H7 (cell line): ENCODE results near the gene TNC. TPM values are rescaled to one million over a fixed set of nuclear protein-coding genes. Genes with fewer than 3 reads are reported as not detected.

Experiments used
- DNase-seq: peaks from one replicate; pipeline ENCODE4 v3.0.0; 2012
- H3K27me3 ChIP-seq: 2 replicates; pipeline ENCODE4 v1.6.0; 2011; ENCODE audit warnings: mild to moderate bottlenecking, low read length; ENCODE audit not compliant: control insufficient read depth, insufficient read depth
- H3K36me3 ChIP-seq: replicated peaks from 2 replicates; pipeline ENCODE4 v1.5.1; 2011; ENCODE audit warnings: low read length; ENCODE audit not compliant: control insufficient read depth, insufficient read depth
- H3K4me3 ChIP-seq: 2 replicates; pipeline ENCODE4 v1.5.1; 2011; ENCODE audit warnings: low read depth, mild to moderate bottlenecking, control low read depth, low read length, moderate library complexity; ENCODE audit not compliant: insufficient read depth
- total RNA-seq: library from RNA; depleted of rRNA; stranded (reverse); fragments of >200 nt; shearing (Covaris generic); gene quantifications from 2 replicates; pipeline ENCODE4 v1.2.3, GENCODE V29; 2014

The TNC gene
- total RNA-seq, 1 experiment from 2014 or later, result 81.9 TPM

- DNase-seq, result no peak
- no peak overlapping the region for H3K4me3 ChIP-seq
- H3K36me3 ChIP-seq, result no peaks in the 10 kb centered on the region
- no peaks in the 10 kb centered on the region for H3K27me3 ChIP-seq
Observed at GRCh38 chr9:115035841-115036612, 81.9 kb downstream of the TNC start.

GRCh38 chr9:115034801-115035200, 83.2 kb downstream of the TNC start:
- no peak for DNase-seq
- no peaks in the 10 kb centered on the region for H3K36me3 ChIP-seq
- H3K4me3 ChIP-seq, result no peak overlapping the region
- H3K27me3 ChIP-seq, result no peaks in the 10 kb centered on the region

DNA sequence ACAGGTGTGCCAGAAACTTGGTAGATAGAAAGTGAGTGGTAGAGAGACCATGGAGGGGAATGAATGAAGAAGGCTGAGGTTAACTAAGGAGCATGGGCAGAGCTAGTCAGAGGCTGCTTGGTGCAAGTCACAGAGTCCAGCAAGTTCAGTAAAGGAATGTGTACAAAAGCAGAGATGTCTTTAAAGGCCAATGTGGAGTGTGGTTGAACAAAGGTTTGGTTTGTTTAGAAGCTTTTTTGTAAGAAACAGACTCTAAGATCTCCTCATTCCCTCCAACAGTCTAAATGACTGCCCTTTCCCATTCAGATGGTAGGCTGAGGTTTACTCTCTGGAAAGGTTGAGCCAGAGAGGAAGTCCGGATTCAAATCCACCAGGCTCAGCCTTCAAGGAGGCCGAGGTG, 84.2 kb downstream of the TNC start:
- DNase-seq, result no peak
- Histone ChIP-seq H3K36me3 (no peaks in the 10 kb centered on the region), H3K27me3 (no peaks in the 10 kb centered on the region), H3K4me3 (no peak overlapping the region)

GRCh38 chr9:115032296-115032695, 85.7 kb downstream of the TNC start:
- no peak overlapping the region for H3K4me3 ChIP-seq
- DNase-seq, result no peak
- H3K27me3 ChIP-seq, result no peaks in the 10 kb centered on the region
- no peaks in the 10 kb centered on the region for H3K36me3 ChIP-seq

DNA sequence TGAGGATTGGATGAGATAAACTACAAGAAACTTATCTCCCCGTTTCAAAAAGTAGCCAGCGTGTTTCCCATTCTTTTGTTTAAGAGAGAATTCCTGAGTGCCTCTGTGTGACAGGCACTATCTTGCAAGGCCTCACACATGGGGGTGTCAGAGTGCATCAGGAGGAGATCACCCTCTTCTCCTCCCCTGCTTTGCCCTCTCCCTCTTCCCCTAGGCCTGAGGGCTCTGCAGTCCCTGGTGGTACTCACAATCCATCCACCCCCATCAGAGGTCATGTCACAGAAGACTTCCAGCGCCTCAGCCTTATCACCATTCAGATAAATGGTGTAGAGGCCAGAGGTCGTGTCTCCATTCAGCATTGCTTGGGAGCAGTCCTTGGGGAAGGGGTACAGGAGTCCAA, 88.0 kb downstream of the TNC start:
- Histone ChIP-seq H3K27me3 (no peaks in the 10 kb centered on the region), H3K36me3 (no peaks in the 10 kb centered on the region), H3K4me3 (no peak overlapping the region)
- no peak for DNase-seq

GRCh38 chr9:115025721-115026120, 92.2 kb downstream of the TNC start:
- Histone ChIP-seq H3K4me3 (no peak overlapping the region), H3K36me3 (no peaks in the 10 kb centered on the region), H3K27me3 (no peaks in the 10 kb centered on the region)
- DNase-seq, result no peak

GRCh38 chr9:115024925-115025535, 92.9 kb downstream of the TNC start:
- Histone ChIP-seq H3K27me3 (no peaks in the 10 kb centered on the region), H3K36me3 (no peaks in the 10 kb centered on the region), H3K4me3 (no peak overlapping the region)
- DNase-seq, result no peak

GRCh38 chr9:115022760-115023434, 95.1 kb downstream of the TNC start:
- DNase-seq, result no peak
- Histone ChIP-seq H3K36me3 (no peaks in the 10 kb centered on the region), H3K27me3 (no peaks in the 10 kb centered on the region), H3K4me3 (no peak overlapping the region)

DNA sequence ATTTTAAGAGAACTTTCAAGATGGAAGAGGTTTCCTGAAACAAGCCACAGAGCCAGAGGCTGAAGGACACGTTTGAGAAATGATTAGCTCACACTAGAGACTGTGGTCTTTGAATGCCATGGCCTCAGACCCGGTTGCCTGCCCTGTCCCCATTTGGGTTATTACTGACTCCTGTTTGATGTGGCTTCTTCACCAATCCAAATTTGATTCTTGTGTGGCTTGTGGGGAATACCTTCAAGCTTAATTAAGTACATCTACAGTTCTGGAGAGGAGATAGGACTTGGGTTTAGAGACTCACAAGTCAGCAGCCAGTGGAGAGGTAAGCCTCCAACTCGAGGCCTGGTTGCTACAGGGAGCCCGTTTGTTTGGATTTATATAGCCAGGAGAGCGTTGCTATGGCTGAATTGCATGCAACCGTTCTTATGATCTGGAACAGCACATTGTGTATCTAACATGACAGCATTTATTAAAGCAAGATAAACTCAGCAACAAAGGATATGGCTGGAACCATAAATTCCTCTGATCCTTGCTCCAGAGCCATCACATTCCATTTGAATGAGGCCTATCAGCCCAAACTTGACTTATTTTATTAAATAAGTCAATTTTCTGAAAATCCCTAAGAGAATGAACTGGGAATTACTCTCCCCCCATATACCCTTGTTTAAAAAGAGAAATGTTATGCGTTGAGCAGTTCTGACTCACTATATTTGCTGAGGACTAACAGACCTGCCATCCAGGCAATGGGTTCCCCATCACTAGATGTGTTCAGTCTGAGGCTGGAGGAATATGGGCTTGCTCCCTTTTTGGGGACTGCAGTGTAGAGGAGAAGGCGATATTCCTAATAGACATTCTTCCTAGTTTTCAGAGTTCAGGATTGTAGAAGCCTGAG, 99.2 kb downstream of the TNC start:
- Histone ChIP-seq H3K27me3 (no peaks in the 10 kb centered on the region; the same call in 1 of the 2 replicates), H3K4me3 (no peak overlapping the region), H3K36me3 (no peaks in the 10 kb centered on the region)
- no peak for DNase-seq

DNA sequence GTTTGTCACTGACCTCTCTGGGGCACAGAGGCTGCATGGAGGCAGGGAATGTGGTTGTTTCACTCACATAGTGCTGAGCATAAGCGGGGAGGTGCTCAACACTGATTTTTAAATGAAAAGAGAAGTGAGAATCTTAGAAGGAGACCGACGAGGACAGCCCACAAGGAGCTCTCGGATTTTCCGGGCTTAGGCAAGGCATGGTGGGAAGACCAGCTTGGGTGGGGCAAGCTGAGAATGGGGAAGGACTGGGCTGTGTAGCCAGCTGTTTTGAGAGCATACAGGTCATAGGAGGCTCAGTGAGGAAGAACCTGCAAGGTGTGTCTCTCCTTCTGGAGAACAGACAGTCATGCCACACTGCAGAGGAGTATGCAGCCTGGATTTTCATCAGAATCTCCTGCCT, 101.6 kb downstream of the TNC start:
- Histone ChIP-seq H3K36me3 (no peaks in the 10 kb centered on the region), H3K27me3 (no peaks in the 10 kb centered on the region; the same call in 1 of the 2 replicates), H3K4me3 (no peak overlapping the region)
- no peak for DNase-seq

DNA sequence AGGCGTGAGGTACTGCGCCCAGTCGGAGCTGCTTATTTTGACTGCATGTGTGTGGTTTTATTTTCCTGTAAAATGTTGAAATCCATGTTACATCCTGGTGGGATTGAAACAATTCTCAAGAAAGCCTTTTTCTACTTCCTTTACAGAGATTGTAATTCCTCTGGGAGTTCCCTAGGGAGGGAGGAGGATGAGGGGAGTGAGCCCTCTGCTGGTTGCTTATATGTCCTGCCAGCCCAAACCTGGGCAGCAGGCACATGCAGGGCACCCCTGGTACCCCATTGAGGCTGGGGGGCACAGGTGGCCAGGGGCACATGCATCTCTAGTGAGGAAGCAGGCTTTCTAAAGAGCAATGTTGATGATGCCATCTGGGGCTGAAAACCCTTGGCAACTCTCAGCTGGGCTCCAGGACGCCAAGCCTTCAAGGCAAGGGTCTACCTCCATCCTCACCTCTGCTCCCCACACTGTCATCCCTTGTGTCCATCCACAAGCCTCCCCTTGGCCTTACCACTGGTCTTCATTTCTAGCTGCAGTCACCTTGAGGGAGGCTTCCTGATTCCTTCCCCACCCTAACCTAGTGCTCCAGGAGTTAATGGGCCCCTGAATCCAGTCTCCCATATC, 102.8 kb downstream of the TNC start:
- Histone ChIP-seq H3K4me3 (no peak overlapping the region), H3K27me3 (no peaks in the 10 kb centered on the region; the same call in 1 of the 2 replicates), H3K36me3 (no peaks in the 10 kb centered on the region)
- DNase-seq, result peak; percentile 61

DNA sequence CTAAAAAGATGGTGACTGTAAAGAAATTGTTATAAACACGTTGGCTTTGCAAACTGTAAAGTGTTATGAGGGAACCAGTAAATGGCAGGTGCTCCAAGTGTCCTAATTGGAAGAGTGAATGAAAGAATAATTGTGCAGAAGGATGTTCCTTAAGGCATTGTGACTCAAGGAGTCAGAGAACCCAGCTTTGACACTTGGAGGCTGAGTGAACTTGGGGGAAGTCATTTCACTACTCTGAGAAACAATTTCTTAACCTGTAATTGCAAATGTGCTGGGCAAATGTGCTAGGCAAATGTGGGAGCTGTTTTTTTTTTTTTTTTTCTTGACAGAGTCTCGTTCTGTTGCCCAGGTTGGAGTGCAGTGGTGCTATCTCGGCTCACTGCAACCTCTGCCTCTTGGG, 103.5 kb downstream of the TNC start:
- H3K36me3 ChIP-seq, result no peaks in the 10 kb centered on the region
- H3K27me3 ChIP-seq, result no peaks in the 10 kb centered on the region; the same call in 1 of the 2 replicates
- DNase-seq, result no peak
- H3K4me3 ChIP-seq, result no peak overlapping the region

DNA sequence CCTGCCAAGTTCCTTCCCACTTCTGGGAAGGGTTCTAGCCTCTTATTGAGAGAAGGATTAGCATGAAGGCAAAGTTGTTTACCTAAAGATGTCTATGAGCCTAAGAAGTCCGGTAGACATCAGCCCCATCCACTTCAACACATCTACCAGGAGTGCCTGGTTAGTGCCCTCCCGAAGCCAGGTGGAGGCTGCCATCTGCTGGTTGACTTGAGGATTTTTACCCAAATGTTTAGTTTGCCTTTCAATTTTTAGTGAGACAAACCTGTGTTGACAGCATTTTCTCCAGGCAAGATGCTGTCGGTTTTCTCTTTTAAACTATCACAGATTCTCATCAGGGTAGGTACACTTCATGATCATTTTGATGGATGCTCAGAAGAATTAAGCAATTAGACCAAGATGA, 104.0 kb downstream of the TNC start:
- Histone ChIP-seq H3K27me3 (no peaks in the 10 kb centered on the region; the same call in 1 of the 2 replicates), H3K4me3 (no peak overlapping the region), H3K36me3 (no peaks in the 10 kb centered on the region)
- peak; percentile 73 for DNase-seq

- no peaks in the 10 kb centered on the region for H3K36me3 ChIP-seq
- no peaks in the 10 kb centered on the region; the same call in 1 of the 2 replicates for H3K27me3 ChIP-seq
- no peak for DNase-seq
- H3K4me3 ChIP-seq, result no peak overlapping the region
Observed at GRCh38 chr9:115012486-115012885, 105.5 kb downstream of the TNC start.
